ENCODE results near the gene TULP4.
"Not testable (repeated sequence)": the region's sequence is repeated elsewhere in the genome, so short reads cannot be mapped to it uniquely, and the experiment has no call there.

Gene TULP4

DNA sequence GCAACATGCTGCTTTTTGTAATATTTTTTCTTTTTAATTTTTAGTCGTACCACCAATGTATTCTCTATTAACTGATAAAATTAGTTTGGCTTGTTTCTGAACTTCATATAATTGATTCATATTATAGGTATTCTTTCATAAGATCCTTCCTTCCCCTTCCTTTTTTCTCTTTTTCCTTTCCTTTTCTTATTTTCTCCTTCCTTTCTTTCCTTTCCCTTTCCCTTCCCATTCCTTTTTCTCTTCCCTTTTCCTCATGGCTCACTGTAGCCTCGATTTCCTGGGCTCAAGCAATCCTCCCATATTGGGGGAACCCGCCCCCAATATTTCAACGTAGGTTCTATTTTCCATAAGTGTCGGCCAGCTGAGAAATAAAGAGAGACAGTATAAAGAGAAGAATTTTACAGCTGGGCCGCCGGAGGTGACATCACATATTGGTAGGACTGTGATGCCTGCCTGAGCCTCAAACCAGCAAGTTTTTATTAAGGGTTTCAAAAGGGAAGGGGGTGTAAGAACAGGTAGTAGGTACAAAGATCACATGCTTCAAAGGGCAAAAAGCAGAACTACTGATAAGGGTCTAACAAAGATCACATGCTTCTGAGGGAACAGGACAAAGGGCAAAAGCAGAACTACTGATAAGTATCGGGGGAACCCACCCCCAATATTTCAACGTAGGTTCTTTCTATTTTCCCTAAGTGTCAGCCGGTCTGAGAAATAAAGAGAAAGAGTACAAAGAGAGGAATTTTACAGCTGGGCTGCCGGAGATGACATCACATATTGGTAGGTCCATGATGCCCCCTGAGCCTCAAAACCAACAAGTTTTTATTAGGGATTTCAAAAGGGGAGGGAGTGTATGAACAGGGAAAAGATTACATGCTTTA is 16.1 kb upstream of the TULP4 start:
- not testable (repeated sequence) for DNase-seq (ENCODE audit: low read depth)

DNA sequence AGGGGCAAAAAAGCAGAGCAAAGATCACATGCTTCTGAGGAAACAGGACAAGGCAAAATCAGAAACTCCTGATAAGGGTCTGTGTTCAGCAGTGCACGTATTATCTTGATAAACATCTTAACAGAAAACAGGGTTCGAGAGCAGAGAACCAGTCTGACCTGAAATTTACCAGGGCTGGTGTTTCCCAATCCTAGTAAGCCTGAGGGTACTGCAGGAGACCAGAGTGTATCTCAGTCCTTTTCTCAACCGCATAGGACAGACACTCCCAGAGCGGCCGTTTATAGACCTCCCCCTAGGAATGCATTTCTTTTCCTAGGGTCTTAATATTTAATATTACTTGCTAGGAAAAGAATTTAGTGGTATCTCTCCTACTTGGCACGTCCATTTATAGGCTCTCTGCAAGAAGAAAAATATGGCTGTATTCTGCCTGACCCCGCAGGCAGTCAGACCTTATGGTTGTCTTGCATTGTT is 15.4 kb upstream of the TULP4 start:
- DNase-seq (ENCODE audit: low read depth) = not testable (repeated sequence)

DNA sequence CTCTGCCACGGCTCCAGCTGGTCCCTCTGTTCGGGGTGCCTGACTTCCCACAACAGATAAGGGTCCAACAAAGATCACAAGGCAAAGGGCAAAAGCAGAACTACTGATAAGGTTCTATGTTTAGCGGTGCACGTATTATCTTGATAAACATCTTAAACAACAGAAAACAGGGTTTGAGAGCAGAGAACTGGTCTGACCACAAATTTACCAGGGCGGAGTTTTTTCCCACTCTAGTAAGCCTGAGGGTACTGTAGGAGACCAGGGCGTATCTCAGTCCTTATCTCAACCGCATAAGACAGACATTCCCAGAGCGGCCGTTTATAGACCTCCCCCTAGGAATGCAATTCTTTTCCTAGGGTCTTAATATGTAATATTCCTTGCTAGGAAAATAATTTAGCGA is 14.6 kb upstream of the TULP4 start:
- DNase-seq (ENCODE audit: low read depth) = not testable (repeated sequence)

DNA sequence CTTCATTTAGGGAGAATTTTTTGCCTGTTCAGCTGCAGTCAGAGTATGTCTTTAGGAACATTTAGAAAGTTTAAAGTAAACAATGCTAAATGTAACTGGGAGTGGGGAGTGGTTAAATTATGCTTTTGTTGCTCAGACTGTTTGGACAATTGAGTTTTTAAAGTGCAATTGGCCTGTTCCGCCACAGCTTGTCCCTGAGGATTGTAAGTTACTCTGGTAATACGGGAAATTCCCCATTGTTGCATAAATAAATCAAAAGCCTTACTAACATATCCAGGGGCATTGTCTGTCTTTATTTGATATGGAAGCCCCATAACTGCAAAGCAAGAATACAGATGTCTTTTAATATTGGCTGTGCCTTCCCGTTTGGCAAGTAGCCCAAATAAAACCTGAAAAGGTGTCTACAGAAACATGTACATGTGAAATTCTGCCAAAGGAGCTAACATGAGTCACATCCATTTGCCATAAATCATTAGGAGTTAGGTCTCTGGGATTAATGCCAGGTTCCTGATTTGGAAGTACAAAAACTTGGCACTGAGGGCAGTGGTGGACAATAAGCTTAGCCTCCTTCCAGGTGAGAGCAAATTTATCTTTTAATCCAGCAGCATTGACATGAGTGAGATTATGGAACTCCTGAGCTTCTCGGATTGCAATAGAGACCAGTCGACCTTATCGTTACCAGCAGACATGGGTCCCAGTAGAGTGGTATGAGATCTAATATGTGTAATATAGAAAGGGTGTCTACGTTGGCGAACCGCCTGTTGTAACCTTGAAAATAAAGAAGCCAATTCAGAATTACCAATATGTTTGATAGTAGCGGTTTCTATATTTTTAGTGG is 11.7 kb upstream of the TULP4 start:
- DNase-seq (ENCODE audit: low read depth) = not testable (repeated sequence)

DNA sequence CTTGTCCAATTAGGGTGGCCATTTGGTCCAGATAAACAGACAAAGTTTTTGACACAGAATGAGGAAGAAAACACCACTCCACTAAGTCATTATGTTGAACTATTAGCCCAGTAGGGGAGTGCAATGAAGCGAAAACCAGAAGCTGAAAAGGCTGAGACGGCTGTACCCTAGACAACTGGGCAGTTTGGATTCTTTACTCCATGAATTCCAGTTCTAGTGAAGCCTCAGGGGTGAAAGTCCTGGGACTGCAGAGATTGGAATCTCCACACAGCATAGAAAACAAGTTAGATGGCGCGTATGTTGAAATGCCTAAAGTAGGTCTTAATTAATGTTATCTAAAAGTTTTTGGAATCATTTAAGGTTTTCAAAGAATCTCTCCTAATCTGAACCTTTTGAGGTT is 10.7 kb upstream of the TULP4 start:
- DNase-seq (ENCODE audit: low read depth) = not testable (repeated sequence)

DNA sequence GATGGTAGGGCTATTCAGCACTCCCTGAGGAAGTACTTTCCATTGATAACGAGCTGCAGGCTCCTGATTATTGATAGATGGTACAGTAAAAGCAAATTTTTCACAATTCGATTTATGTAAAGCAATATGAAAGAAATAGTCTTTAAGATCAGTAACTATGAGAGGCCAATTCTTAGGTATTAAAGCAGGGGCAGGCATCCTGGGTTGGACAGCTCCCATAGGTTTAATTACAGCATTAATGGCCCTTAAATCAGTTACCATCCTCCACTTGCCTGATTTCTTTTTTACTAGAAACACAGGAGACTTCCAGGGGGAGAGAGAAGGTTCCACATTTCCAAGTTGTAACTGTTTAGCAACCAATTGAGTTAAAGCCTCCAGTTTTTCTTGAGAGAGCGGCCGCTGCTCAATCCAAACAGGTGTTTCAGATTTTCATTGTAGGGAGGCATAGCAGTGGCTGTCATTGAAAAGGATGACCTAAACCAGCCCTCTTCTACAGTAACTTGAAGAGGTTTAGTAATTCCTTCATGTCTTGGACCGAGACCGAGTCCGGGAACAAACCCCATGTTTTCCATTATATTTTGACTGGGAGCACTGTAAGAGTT is 10.0 kb upstream of the TULP4 start:
- not testable (repeated sequence) for DNase-seq (ENCODE audit: low read depth)

DNA sequence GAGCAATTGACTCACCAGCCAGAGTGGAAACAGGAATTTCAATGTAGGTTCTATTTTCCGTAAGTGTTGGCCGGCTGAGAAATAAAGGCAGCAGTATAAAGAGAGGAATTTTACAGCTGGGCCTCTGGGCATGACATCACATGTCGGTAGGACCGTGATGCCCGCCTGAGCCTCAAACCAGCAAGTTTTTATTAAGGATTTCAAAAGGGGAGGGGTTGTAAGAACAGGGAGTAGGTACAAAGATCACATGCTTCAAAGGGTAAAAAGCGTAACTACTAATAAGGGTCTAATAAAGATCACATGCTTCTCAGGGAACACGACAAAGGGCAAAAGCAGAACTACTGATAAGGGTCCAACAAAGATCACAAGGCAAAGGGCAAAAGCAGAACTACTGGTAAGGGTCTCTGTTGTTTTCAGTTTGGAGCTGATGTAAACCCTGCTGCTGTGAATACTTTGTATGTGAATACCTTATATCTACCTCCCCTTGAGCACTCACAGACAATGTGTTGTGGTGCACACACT is 9.0 kb upstream of the TULP4 start:
- no peak for DNase-seq (ENCODE audit: low read depth)

DNA sequence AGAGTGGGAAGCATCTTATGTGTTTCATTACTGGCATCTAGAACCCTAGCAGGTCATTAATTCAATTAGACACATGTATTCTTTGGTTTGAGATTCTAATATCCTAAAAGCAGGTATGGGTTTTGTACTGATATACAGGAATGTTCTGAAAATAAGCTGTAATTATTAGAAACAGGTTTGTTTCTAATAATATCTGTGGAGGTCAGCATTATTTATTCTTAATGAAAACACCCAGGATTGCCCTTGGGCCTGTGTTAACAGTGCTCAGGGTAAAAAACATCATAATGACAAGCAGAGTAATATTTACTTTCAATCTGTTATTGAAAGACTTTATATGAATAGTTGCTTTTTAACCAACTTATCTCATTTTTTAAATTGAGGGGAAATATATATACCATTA is 8.0 kb upstream of the TULP4 start:
- DNase-seq (ENCODE audit: low read depth) = no peak

DNA sequence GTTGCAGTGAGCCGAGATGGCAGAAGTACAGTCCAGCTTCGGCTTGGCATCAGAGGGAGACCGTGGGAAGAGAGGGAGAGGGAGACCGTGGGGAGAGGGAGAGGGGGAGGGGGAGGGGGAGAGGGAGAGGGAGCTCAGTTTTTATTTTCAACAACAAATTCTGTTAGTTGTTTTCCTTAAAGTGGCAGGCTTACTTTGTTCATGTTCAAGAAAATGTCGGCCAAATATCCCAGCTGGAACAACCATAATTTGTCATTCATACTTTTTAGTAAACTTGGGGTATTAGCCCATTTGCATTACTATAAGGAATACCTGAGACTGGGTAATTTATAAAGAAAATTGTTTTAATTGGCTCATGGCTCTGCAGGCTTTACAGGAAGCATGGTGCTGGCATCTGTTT is 2.5 kb upstream of the TULP4 start:
- DNase-seq (ENCODE audit: low read depth) = no peak

DNA sequence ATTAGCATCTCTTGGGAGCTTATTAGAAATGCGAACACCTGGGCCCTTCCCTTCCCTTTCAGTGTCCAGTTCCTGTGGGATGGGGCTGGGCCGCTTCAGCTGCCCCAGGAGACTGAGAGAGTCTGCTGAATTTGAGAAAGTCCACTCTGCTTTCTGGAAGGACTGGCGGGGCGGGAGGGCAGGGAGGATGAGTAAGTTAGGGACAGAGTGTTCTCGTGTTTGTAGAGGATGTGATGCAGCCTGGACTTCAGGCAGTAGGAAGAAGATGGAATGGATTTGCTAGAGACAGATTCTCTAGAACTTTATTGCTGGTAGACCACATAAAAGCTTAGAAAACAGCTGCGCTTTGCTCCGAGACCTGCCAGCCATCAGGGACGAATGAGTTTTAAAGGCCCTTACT is 1.1 kb upstream of the TULP4 start:
- DNase-seq (ENCODE audit: low read depth) = no peak

DNA sequence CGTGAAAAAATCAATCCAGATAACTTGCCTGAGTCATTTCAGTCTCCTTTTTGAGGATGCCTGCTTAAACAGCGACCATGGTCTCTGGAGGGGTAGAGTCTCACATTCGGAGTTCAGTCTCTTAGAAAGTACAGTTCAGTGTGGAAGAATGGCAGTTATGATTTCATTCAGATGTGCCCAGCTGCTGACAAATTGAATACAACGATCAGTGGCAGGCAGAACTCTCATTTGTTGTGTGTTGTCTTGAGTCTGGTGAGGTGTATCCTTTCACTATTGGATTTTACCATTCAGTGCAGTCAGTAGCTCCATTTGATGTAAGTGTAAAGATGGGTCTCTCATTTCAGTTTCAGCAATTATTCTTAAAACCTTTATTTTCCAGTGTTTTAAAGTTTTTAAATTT is 639 bp upstream of the TULP4 start:
- DNase-seq (ENCODE audit: low read depth) = no peak

DNA sequence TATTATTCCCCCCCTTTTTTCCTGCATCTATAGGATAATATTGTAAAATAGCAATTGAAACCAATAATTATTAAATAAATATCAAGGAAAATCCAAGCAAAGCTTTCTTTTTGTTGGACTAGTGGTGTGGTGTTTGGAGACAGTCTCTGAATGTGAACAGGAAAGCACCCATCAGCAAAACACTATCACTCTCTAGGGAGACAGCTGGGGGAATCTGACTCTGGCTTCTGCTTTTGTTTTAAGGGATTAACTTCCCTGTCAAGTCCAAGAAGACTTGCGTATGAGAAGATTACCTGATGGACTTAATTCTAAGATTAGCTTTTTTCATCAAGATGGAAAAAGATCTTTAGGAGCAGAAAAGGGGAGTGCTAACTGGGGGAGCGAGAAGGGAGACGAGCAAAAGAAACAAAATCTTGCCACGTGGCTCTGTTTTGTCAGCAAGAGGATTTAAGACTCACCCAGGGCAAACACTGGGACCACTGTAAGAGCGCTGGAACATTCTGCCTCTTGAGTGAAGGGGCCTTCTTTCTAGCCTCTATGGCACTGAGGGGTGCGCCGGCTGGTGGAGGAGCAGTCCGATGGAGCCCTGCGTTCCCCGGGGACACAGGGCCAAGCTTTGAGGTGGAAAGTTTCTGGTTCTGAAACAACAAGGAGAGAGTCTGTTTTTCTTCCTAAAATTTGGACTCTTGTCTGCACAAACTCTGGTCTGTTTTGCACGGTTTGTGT is 570 bp downstream of the TULP4 start:
- no peak for DNase-seq (ENCODE audit: low read depth)

DNA sequence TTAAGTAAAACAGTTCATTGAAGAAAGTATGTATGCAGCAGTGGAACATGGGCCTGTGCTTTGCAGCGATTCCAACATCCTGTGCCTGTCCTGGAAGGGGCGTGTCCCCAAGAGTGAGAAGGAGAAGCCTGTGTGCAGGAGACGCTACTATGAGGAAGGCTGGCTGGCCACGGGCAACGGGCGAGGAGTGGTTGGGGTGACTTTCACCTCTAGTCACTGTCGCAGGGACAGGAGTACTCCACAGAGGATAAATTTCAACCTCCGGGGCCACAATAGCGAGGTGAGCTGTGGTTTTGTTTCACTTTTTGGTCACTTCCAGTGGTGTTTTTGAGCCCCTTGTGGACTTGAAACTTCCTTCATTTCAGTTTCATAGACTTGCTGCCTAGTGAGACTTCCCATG is 1.7 kb downstream of the TULP4 start:
- DNase-seq (ENCODE audit: low read depth) = no peak

DNA sequence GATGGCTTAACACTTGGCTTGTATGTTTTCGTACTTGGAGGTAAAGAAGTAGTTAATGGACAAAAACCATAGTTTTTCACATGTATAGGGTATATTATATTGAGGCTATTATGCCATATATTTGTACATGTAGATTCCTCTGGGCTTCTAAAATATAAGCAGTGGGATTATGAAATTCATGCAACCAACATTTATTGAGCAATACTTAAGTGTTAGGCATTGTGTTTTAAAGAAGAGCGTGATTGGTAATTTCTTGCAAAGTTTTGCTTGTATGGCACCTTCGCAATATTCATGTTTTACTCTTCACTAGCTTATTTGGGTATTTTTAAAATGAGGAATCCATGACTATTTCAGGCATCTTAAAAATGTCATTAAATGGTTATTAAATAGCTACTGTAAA is 2.5 kb downstream of the TULP4 start:
- no peak for DNase-seq (ENCODE audit: low read depth)

DNA sequence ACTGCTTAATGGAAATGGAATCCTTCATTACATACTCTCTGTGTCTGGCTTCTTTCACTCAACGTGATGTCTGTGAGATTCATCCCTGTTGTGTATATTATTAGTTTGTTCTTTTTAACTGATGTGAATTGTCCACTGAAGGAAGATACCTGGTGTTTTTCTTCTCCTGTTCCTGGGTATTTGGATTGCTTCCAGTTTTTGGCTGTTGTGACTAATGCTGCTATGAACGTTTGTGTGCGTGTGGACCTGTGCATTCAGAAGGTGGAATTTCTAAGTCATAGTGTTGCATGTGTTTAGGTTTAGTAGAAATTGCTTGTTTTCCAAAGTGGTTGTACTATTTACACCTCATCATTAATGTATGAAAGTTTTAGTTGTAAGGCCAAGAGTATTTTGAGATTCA is 3.8 kb downstream of the TULP4 start:
- DNase-seq (ENCODE audit: low read depth) = no peak

DNA sequence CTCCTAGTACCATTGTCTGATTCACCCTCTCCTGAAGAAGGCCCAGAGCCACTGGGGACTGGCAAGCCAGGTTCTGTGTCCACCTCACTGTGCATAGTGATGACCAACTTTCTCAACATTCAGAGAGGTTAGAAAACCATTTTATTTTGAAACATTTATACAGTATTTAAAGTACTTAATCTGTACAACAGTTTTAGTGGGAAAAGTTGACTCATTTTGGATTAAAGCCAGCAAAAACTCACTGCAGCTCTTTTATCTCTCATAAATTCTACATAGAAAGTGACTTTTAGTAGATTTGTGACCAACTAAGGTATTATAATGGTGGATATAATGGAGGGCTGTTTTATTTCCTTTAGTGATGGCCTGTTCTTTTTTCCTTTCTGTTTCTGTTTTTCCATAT is 9.7 kb downstream of the TULP4 start:
- DNase-seq (ENCODE audit: low read depth) = no peak

DNA sequence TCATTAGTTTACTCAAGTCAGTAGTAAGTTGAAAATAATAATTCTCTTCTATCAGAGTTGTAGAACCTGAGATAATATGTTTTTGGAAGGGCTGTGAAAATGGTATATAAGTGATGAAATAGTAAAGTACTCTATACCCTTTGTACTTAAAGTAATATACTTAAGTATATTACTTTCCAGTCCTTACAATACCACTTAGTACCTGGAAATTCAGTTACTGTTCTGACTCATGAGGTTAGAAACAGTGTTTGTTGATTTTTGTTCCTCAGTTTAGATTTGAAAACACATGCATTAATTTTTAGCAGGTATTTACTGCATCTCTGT is 10.1 kb downstream of the TULP4 start:
- DNase-seq (ENCODE audit: low read depth) = no peak

DNA sequence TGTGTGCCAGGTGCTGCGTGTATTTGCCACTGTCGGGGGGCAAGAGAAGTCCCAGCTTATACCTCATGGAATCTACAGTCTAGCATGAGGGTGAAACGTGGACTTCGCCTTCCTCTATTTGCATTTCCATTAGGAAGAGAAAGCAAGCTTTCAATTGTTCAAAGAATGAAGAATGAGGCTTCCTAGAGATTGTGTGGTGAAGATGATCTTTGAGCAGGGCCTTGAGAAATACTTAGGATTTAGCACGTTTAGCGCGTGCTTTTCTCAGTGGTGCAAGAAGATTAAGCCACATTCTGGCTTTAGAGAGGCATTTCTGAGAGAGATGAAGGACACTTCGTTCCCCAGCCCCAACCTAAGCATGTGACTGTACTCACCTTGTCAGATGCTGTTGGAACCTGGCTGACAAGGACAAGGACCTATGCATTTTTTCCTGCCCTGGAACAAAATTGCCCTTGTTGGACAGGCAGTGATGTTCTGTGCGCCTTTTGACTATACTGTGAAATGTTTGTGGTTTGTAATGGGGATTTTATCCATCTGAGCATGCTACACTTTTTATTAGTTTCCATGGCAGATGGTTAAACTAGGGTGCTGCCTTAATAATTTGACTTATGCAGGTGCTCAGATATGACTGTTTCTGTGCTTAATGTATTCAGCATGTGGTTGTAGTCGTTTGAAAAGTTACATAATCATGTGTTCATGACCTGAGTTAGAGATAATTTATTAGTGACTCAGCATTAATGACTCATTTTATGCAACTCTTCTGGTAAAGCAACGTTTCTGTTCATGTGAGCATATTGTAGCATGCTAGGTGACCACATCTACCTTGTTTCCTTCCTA is 10.7 kb downstream of the TULP4 start:
- DNase-seq (ENCODE audit: low read depth) = peak; percentile 37

DNA sequence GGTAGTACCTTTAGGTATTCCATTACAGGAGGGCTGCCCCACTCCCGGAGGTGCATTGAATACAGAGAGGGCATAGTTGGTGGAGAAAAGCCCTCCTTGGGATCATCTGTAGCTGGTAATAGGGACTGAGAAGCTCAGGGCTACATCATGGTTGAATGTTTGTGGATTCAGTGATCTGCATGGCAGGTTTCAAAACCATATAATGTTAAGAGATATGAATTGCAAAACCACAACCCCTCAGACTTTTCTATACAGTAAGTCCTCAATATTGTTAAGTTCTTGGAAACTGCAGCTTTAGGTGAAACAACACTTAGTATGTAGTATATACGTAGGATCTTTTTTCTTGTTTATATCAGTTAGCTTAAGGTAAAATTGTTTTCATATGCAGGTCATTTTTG is 11.3 kb downstream of the TULP4 start:
- no peak for DNase-seq (ENCODE audit: low read depth)

DNA sequence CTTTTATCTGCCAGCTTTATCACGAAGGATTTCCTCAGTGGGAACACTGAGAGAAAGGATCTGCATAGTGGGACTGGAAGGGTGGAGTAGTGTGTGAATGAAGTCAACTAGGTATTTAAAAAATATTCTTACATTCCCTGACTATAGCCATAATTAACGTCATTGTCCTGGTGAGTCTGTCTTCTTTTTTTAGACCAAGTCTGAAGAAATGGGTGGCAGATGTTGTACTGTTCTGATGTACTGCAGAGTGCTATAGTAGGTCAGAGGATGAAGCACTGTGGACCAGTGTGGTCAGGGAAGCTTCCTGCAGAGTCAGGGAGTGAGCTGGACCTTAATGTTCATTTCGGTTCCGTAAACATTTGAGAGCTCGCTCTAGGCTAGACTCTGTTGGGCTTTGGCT is 11.9 kb downstream of the TULP4 start:
- DNase-seq (ENCODE audit: low read depth) = no peak

DNA sequence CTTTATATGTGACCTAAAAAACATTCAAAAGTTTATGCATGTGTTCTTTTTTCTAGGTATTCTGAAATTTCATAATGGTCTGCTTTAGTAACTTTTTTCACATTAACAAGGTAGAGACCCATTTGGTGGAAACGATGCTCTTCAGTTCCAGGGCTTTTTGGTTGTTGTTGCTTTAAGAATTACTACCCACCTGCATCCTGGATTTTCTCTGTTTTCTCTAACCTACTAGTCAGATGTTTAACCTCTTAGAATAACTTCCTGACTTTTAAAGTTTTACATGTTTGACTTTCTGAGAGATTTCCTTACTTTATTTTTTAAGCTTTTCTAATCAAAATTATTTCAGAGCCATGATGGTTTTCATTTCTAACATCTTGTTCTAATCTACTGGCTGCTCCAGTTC is 14.9 kb downstream of the TULP4 start:
- DNase-seq (ENCODE audit: low read depth) = no peak
